ENCODE measurements around the gene SPRYD7.

DNA sequence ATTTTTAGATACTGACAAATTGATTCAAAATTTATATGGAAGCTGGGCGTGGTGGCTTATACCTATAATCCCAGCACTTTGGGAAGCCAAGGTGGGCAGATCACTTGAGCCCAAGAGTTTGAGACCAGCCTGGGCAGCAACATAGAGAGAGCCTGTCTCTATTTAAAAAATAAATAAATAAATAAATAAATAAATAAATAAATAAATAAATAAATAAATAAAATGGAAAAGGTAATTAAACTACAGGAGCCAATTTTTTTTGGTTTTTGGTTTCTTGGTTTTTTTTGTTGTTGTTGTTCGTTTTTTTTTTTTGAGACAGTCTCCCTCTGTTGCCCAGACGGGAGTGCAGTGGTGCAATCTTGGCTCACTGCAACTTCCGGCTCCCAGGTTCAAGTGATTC lies 31.3 kb upstream of the SPRYD7 start:
- TF ChIP-seq, protein P1, sequence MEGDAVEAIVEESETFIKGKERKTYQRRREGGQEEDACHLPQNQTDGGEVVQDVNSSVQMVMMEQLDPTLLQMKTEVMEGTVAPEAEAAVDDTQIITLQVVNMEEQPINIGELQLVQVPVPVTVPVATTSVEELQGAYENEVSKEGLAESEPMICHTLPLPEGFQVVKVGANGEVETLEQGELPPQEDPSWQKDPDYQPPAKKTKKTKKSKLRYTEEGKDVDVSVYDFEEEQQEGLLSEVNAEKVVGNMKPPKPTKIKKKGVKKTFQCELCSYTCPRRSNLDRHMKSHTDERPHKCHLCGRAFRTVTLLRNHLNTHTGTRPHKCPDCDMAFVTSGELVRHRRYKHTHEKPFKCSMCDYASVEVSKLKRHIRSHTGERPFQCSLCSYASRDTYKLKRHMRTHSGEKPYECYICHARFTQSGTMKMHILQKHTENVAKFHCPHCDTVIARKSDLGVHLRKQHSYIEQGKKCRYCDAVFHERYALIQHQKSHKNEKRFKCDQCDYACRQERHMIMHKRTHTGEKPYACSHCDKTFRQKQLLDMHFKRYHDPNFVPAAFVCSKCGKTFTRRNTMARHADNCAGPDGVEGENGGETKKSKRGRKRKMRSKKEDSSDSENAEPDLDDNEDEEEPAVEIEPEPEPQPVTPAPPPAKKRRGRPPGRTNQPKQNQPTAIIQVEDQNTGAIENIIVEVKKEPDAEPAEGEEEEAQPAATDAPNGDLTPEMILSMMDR (IDR thresholded peaks at IDR 0.05 in 4 of 5, conservative IDR thresholded peaks at IDR 0.05 in 1 of 5), result no peak
- TF ChIP-seq POLR2A (IDR thresholded peaks at IDR 0.05), result no peak

Data from gastrocnemius medialis (tissue), 4 donors.